Measurements from ENCODE around the gene POC1B.

DNA sequence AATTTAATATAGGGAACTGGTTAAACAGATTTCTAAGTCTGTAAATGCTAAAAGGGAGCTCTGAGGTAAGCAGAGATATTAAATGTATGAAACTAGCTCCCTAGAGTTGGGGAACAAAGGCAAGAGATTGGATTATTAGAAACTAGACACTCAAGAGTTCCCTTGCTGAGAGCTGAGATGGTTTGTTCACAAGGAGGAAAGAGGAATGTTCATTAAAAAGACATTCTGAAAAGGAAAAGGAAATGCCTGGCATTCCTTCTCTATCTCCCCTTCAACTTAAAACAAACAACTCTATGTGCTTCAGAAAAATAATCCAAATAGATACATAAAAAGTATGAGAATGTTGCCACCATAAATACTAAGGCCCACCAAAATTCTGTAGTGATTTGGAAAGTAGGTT lies 74.9 kb downstream of the POC1B start:
- TF ChIP-seq, protein P1, sequence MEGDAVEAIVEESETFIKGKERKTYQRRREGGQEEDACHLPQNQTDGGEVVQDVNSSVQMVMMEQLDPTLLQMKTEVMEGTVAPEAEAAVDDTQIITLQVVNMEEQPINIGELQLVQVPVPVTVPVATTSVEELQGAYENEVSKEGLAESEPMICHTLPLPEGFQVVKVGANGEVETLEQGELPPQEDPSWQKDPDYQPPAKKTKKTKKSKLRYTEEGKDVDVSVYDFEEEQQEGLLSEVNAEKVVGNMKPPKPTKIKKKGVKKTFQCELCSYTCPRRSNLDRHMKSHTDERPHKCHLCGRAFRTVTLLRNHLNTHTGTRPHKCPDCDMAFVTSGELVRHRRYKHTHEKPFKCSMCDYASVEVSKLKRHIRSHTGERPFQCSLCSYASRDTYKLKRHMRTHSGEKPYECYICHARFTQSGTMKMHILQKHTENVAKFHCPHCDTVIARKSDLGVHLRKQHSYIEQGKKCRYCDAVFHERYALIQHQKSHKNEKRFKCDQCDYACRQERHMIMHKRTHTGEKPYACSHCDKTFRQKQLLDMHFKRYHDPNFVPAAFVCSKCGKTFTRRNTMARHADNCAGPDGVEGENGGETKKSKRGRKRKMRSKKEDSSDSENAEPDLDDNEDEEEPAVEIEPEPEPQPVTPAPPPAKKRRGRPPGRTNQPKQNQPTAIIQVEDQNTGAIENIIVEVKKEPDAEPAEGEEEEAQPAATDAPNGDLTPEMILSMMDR (IDR thresholded peaks at IDR 0.05): no peak
- no peak for TF ChIP-seq POLR2AphosphoS5 (IDR thresholded peaks at IDR 0.05)
